ENCODE measurements around the gene TUG1. TPM values are rescaled to one million over a fixed set of nuclear protein-coding genes. Genes with fewer than 3 reads are reported as not detected.

TUG1 gene
- 14.7 and 25.8 TPM in 2 replicates for total RNA-seq (ENCODE audit: low replicate concordance)

GRCh38 chr22:30968924-30969531 is at the start of gene TUG1:
Gene TUG1 (plus strand): TSS chr22:30969265.

GRCh38 chr22:30968015-30968923 is 796 bp upstream of the TUG1 start, which contains the start of gene MORC2:
Gene MORC2 (minus strand): TSS chr22:30968774. CDS start chr22:30967889, 885 bp downstream.

Other genes with a start within 250 kb of the TUG1 start
- gene MORC2, start 491 bp upstream of the TUG1 start, total RNA-seq (ENCODE audit: low replicate concordance) = 10.7 and 11.8 TPM in 2 replicates
- 42.5 and 62.1 TPM in 2 replicates for gene SMTN, start 112.1 kb downstream of the TUG1 start, total RNA-seq (ENCODE audit: low replicate concordance)
- gene SELENOM, start 138.3 kb downstream of the TUG1 start, total RNA-seq (ENCODE audit: low replicate concordance) = 38.0 and 146 TPM in 2 replicates
- under 0.01 and 0.15 TPM in 2 replicates for gene INPP5J, start 153.7 kb downstream of the TUG1 start, total RNA-seq (ENCODE audit: low replicate concordance)
- not detected in 2 replicates for gene PLA2G3, start 171.2 kb downstream of the TUG1 start, total RNA-seq (ENCODE audit: low replicate concordance)
- 22.3 and 25.6 TPM in 2 replicates for gene RNF185, start 190.9 kb downstream of the TUG1 start, total RNA-seq (ENCODE audit: low replicate concordance)
- gene LIMK2, start 243.0 kb downstream of the TUG1 start, total RNA-seq (ENCODE audit: low replicate concordance) = 18.1 and 70.4 TPM in 2 replicates